Esophagus muscularis mucosa (tissue), 3 donors: ENCODE data around the gene NPTX1.

Experiments used
- CTCF ChIP-seq, 3 experiments: fragments of 200-600 bp in 2 of 3; fragments of 450-650 bp in 1 of 3; sonication (generic) in 2 of 3; IDR thresholded peaks; one replicate each; pipeline ENCODE4 v1.5.1; 2017 to 2019; ENCODE audit warnings: antibody characterized with exemption in 3 of 3, mild to moderate bottlenecking in 2 of 3, moderate library complexity in 1 of 3
- POLR2AphosphoS5 ChIP-seq, 2 donors: sonication (generic); formaldehyde crosslinking; IDR thresholded peaks; one replicate each; pipeline ENCODE4 v1.6.1; 2017; ENCODE audit warnings: antibody characterized with exemption in 2 of 2

GRCh38 chr17:80464486-80464885 lies 11.9 kb downstream of the NPTX1 start:
- TF ChIP-seq CTCF (IDR thresholded peaks at IDR 0.05) (no peak), POLR2AphosphoS5 (IDR thresholded peaks at IDR 0.05) (no peak)
